Hematopoietic multipotent progenitor cell (in vitro differentiated cells): Measurements from ENCODE around the gene BRD1. TPM values are rescaled to one million over a fixed set of nuclear protein-coding genes. Genes with fewer than 3 reads are reported as not detected.

ENCODE experiments used
- DNase-seq, 3 donors: peaks; one replicate each; pipeline ENCODE4 v3.0.0-alpha.2; 2011 to 2015; ENCODE audit warnings: low read depth in 2 of 3, low spot score in 2 of 3
- total RNA-seq: library from RNA; depleted of rRNA; stranded (reverse); fragments of >200 nt; gene quantifications from one replicate; pipeline ENCODE4 v1.2.3, GENCODE V29; 2012

The BRD1 gene
- 46.0 TPM for total RNA-seq

GRCh38 chr22:49827853-49828598 is at the start of gene BRD1:
TSS of gene BRD1 (minus strand) at chr22:49827873. CDS start at chr22:49824317, 3,556 bp downstream.
- peak in 1 of 3 donors; percentile 58 for DNase-seq

- DNase-seq = no peak
Measured at GRCh38 chr22:49873228-49873940, 45.7 kb upstream of the BRD1 start.

DNA sequence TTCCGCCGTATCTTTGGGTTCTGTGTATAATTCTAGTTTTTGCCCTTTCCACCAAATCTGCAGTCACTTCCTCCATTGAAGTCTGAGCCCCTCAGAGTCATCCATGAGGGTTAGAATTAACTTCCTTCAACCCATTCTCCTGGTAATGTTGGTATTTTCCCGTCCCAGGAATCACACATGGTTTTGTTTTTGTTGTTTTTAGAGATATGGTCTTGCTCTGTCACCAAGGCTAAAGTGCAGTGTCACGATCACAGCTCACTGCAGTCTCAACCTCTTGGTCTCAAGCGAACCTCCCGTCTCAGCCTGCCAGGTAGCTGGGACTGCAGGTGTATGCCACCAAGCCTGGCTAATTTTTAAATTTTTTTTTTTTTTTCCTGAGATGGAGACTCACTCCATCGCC is 44.7 kb upstream of the BRD1 start:
- DNase-seq = no peak

- DNase-seq = no peak
Measured at GRCh38 chr22:49871482-49871881, 43.8 kb upstream of the BRD1 start.

- DNase-seq = peak in 1 of 3 donors; percentile 47
Measured at GRCh38 chr22:49869845-49870712, 42.4 kb upstream of the BRD1 start.

- DNase-seq = peak in 1 of 3 donors; percentile 21
Measured at GRCh38 chr22:49869086-49869830, 41.6 kb upstream of the BRD1 start.

DNA sequence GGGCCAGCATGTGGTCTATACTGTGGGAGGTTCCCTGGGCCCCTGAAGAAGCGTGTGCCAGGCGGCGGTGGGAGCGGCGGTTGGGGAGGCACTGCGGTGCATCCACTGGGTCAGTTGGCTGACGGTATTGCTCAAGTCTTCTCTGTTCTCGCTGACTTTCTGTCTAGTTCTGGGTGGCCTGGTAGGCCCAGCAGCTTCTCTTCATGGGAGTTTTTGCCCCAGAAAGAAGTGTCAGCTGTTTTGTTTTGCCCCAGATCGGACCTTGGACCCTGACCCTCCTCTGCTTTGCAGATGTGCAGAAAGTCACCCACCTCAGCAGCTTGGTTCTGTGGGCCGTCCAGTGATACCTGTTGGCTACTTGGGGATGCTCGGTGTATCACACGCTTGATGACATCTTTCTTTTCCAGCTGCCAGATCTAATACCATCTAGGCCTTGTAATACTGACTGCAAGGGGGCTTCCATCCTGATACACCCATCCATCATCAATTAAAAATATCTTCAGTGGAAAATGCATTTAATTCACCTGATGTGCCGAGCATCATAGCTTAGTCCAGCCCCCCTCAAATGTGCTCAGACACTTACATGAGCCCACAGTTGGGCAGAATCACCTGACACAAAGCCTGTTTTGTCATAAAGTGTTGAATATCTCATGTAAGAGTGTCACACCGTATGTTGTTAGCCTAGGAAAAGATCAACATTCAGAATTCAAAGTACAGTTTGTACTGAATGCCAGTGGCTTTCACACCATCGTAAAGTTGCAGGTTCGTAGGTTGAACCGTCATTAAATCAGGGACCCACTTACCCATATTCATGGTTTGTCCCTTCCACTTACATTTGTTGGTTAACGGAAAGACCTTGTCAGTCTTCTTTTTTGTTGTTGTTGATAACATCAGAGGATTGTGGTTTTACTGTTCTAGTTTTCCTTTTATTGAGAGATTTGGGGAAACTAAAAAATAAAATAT is 39.9 kb upstream of the BRD1 start:
- DNase-seq = no peak

DNA sequence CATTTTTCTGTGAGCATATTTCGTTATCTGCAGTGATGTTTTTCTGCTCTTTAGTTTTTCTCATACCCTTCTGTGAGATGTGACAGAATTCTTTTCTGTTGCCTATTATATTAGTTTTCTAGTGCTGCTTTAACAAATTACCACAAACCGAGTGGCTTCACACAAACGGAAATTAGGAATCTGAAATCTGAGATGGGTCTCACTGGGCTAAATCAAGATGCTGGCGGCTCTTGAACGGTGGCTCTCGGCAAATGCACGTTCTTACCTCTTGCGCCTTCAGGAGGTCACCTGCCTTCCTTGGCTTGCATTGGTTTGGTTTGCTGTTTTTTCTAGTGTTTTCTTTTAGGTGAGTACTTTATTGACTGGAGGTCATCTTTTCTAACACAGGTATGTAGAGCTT is 39.0 kb upstream of the BRD1 start:
- DNase-seq = no peak

DNA sequence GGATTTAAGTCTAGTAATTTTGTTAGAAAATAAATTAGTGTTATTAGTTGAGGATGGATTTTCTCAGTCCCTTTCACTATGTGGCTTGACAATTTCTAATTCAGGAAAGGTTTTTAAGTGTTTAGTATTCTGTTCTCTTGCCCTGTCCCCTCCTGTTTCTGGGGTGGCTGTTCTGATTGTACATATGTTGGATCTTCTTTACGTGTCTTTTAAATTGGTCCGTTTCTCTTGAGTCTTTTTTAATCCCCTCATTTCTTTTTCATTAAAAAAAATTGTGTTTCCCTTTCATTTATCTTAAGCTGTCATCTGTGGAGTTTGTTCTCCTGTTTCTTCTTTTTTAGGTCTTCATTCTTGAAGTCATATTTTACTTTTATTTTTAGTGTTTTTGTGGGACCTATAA is 38.5 kb upstream of the BRD1 start:
- no peak for DNase-seq

DNA sequence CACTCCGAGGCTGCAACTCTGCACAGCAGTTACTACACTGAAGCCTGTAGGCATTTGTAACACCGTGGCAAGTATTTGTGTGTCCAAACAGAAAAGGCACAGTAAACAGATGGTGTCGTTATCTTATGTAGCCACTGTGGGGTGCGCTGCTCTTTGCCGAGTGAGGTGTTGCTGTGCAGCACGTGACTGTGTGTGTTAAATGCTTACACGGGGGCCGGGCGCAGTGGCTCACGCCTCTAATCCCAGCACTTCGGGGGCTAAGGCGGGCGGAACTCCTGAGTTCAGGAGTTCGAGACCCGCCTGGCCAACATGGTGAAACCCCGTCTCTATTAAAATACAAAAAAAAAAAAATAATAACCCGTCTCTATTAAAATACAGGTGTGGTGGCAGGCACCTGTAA is 37.5 kb upstream of the BRD1 start:
- DNase-seq = no peak

DNA sequence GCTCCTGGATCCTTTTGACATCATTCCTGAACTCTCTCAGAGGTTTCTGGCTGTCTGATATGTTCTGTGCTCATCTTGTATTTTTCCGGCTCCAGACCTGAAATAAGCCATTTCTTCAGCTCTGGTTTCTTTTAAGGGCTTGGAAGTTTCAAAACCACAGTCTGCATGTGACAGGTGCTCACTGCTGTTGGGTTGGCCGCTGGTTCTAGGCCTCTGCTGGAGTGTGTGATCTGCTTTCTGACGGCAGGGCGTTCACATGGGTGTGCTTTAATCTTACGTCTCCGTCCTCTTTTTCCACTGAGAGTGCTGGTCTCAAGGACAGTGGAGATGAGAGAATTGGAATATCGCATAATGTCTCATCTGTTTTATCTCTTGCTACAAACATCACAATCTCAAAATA is 36.3 kb upstream of the BRD1 start:
- DNase-seq = no peak

GRCh38 chr22:49862496-49862776 is 34.8 kb upstream of the BRD1 start:
- DNase-seq = peak in 1 of 3 donors; percentile 21

- DNase-seq = peak in 2 of 3 donors; percentile 62 to 67
Measured at GRCh38 chr22:49861642-49862495, 34.2 kb upstream of the BRD1 start.

GRCh38 chr22:49858827-49859226 is 31.2 kb upstream of the BRD1 start:
- DNase-seq = no peak

GRCh38 chr22:49856766-49857618 is 29.3 kb upstream of the BRD1 start:
- no peak for DNase-seq

DNA sequence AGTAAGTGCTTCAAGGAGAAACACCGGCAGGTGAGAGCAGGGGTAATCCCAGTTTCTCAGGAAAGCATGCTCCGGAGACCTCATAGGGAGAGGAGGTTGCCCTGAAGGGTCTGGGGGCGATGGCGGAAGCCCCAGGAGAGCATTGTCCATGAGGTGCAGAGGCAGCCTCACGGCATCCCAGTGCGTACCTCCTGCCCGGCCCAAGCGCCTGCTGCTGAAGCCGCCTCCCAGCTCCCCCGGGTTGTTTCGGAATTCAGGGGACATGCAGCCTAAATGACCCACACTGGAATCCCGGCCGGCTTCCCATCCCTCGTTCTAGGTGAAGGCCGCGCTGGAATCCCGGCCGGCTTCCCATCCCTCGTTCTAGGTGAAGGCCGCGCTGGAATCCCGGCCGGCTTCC is 28.7 kb upstream of the BRD1 start:
- DNase-seq = no peak

GRCh38 chr22:49855251-49855911 is 27.7 kb upstream of the BRD1 start:
- DNase-seq = no peak
